Measurements from ENCODE around the gene NBPF9.
"Not testable (repeated sequence)": the region's sequence is repeated elsewhere in the genome, so short reads cannot be mapped to it uniquely, and the experiment has no call there.

- TF ChIP-seq SNAI2 (CRISPR knock-in tag; IDR thresholded peaks at IDR 0.05); ZNF70 (CRISPR knock-in tag; IDR thresholded peaks at IDR 0.05); TCF4 (CRISPR knock-in tag; IDR thresholded peaks at IDR 0.05; ENCODE audit: borderline replicate concordance); PATZ1 (CRISPR knock-in tag; IDR thresholded peaks at IDR 0.05; ENCODE audit: borderline replicate concordance); POU6F1 (CRISPR knock-in tag; IDR thresholded peaks at IDR 0.05; ENCODE audit: borderline replicate concordance, low read depth); ZFP30 (CRISPR knock-in tag; IDR thresholded peaks at IDR 0.05); ARNTL (CRISPR knock-in tag; IDR thresholded peaks at IDR 0.05; ENCODE audit: borderline replicate concordance, low read depth); BACH2 (CRISPR knock-in tag; IDR thresholded peaks at IDR 0.05; ENCODE audit: borderline replicate concordance); TOX (CRISPR knock-in tag; IDR thresholded peaks at IDR 0.05; ENCODE audit: borderline replicate concordance); CSDC2 (CRISPR knock-in tag; IDR thresholded peaks at IDR 0.05); CREB5 (CRISPR knock-in tag; IDR thresholded peaks at IDR 0.05; ENCODE audit: low read depth); RARB (CRISPR knock-in tag; IDR thresholded peaks at IDR 0.05); TSHZ2 (CRISPR knock-in tag; IDR thresholded peaks at IDR 0.05): not testable (repeated sequence)
Observed at GRCh38 chr1:149013513-149013912, 89.8 kb downstream of the NBPF9 start.
